Liver (tissue), 10 donors: Measurements from ENCODE around the gene RPL27A. TPM values are rescaled to one million over a fixed set of nuclear protein-coding genes. Genes with fewer than 3 reads are reported as not detected.

ENCODE experiments used
- DNase-seq: peaks from one replicate; pipeline ENCODE4 v3.0.0-alpha.2; 2017; ENCODE audit warnings: low spot score
- H3K27ac ChIP-seq, 2 donors: one replicate each; pipeline ENCODE4 v1.7.0; 2013; ENCODE audit warnings: inconsistent platforms in 2 of 2, low read length in 2 of 2, control low read depth in 1 of 2, low read depth in 1 of 2, mild to moderate bottlenecking in 1 of 2
- H3K27me3 ChIP-seq, 4 donors: one replicate each; pipeline versions ENCODE4 v1.6.1 to v1.7.0; 2013; ENCODE audit warnings: low read length in 3 of 4, inconsistent platforms in 1 of 4, mild to moderate bottlenecking in 1 of 4, moderate library complexity in 1 of 4; ENCODE audit not compliant: control insufficient read depth in 4 of 4, insufficient read depth in 4 of 4
- H3K36me3 ChIP-seq, 4 donors: one replicate each; pipeline versions ENCODE4 v1.6.1 to v1.7.0; 2013; ENCODE audit warnings: low read length in 3 of 4, mild to moderate bottlenecking in 3 of 4, low read depth in 1 of 4, moderate library complexity in 1 of 4; ENCODE audit not compliant: control insufficient read depth in 4 of 4, insufficient read depth in 3 of 4
- H3K4me1 ChIP-seq, 4 donors: one replicate each; pipeline versions ENCODE4 v1.6.1 to v1.7.0; 2013; ENCODE audit warnings: low read length in 3 of 4, mild to moderate bottlenecking in 3 of 4, moderate library complexity in 1 of 4; ENCODE audit not compliant: control insufficient read depth in 4 of 4, insufficient read depth in 4 of 4
- H3K4me3 ChIP-seq, 3 donors: one replicate each; pipeline versions ENCODE4 v1.6.1 to v1.7.0; 2013; ENCODE audit warnings: low read length in 3 of 3, control low read depth in 1 of 3, low read depth in 1 of 3, mild to moderate bottlenecking in 1 of 3
- H3K9ac ChIP-seq, 2 donors: one replicate each; pipeline ENCODE4 v1.7.0; 2013; ENCODE audit warnings: low read length in 2 of 2, mild to moderate bottlenecking in 2 of 2, moderate library complexity in 2 of 2, control low read depth in 1 of 2, low read depth in 1 of 2
- H3K9me3 ChIP-seq, 4 donors: one replicate each; pipeline versions ENCODE4 v1.6.1 to v1.7.0; 2013; ENCODE audit warnings: low read length in 3 of 4; ENCODE audit not compliant: control insufficient read depth in 4 of 4
- EGR1 ChIP-seq, 2 donors: IDR thresholded peaks; 2 replicates each; pipeline ENCODE4 v1.6.1; 2016 to 2018; ENCODE audit warnings: antibody characterized with exemption in 2 of 2, low read depth in 2 of 2
- TAF1 ChIP-seq: conservative IDR thresholded peaks from 2 replicates; pipeline ENCODE4 v1.6.1; 2016; ENCODE audit warnings: antibody characterized with exemption, mild to moderate bottlenecking
- whole genome bisulfite sequencing: extraction: QIAGEN DNeasy Blood & Tissue Kit; methylation state at CpG from one replicate; pipeline ENCODE4 v1.1.7; 2013; 5-methylcytosine and 5-hydroxymethylcytosine counted together
- polyA plus RNA-seq, 2 donors: library from polyadenylated mRNA; stranded (reverse) in 1 of 2; unstranded in 1 of 2; fragments of 200-250 nt in 1 of 2; fragments of >200 nt in 1 of 2; fragmentation: Nextera tagmentation in 1 of 2; extraction: Ambion mirVana in 1 of 2; gene quantifications; one replicate each; pipeline versions ENCODE4 v1.2.1 to v1.2.3, GENCODE V29; 2013 to 2015
- small RNA-seq: library from RNA; depleted of rRNA; stranded (forward); fragments of <200 nt; gene quantifications from one replicate; pipeline ENCODE3, GENCODE V24; 2014
- total RNA-seq, 2 donors: library from RNA; depleted of rRNA; stranded (reverse); fragments of >200 nt; gene quantifications; one replicate each; pipeline ENCODE4 v1.2.3, GENCODE V29; 2014
- donor health status: healthy.
- donor health status: healthy.
- donor health status: healthy.
- donor health status: healthy.
- donor health status: healthy.

Gene RPL27A
- total and polyA plus RNA-seq, 4 donors: 178 to 928 (median 570) TPM

- Histone ChIP-seq H3K27ac (no peak overlapping the region), H3K9me3 (no peaks in the 10 kb centered on the region), H3K4me3 (no peak overlapping the region), H3K9ac (no peak overlapping the region), H3K36me3 (peaks cover 0 to 3% (median 2%) of the 10 kb centered on the region in 4 donors), H3K4me1 (peaks cover 0 to under 1% (median 0%) of the 10 kb centered on the region in 4 donors), H3K27me3 (no peaks in the 10 kb centered on the region)
- 68% methylated on average over 2 of the region's 2 CpGs for WGBS
- TF ChIP-seq EGR1 (IDR thresholded peaks at IDR 0.05; ENCODE audit: low read depth in 2 of 2): no peak
- TF ChIP-seq TAF1: no peak
- DNase-seq: no peak
These were observed 56.8 kb downstream of the RPL27A start for GRCh38 chr11:8739309-8739793.

Small RNA genes lying within 50 kb of the gene (small RNA-seq; reads per million reads assigned to genes)
- not detected for gene SNORA3A
- 2.0 reads per million, percentile 87 among the genes with 10 or more reads in this experiment for gene SNORA3B

Other genes starting within 250 kb of the RPL27A start
- 1 to 10 TPM in 1 of 2 donors, under 1 TPM in 1; 0.67 to 1.1 TPM for gene STK33, start 88.6 kb upstream of the RPL27A start, total RNA-seq
- under 1 TPM; 0.09 to 0.36 TPM for gene STK33, start 88.6 kb upstream of the RPL27A start, polyA plus RNA-seq
- 10 to 100 TPM in 1 of 2 donors, 1 to 10 TPM in 1; 3.2 to 14.3 TPM for gene TRIM66, start 127 bp upstream of the RPL27A start, total RNA-seq
- 1 to 10 TPM; 1.6 to 1.8 TPM for gene TRIM66, start 127 bp upstream of the RPL27A start, polyA plus RNA-seq
- gene AKIP1, start 228.4 kb downstream of the RPL27A start, total RNA-seq: 10 to 100 TPM in 1 of 2 donors, 1 to 10 TPM in 1; 9.3 to 10.1 TPM
- gene AKIP1, start 228.4 kb downstream of the RPL27A start, polyA plus RNA-seq: 10 to 100 TPM in 1 of 2 donors, 1 to 10 TPM in 1; 9.7 to 12.3 TPM